HepG2 (cell line): ENCODE measurements around the gene HDAC10. TPM values are rescaled to one million over a fixed set of nuclear protein-coding genes. Genes with fewer than 3 reads are reported as not detected.
A peak's percentile ranks its signal among the peaks of the same experiment; 100 is the strongest.

Source experiments
- DNMT3B ChIP-seq: conservative IDR thresholded peaks from 2 replicates; pipeline ENCODE4 v1.6.1; 2016; ENCODE audit warnings: missing biosample characterization, control low read depth
- FOXC1 ChIP-seq: sonication (generic); formaldehyde crosslinking; IDR thresholded peaks from 2 replicates; pipeline ENCODE4 v1.8.0; 2022; ENCODE audit warnings: mild to moderate bottlenecking, missing genetic modification reagents, borderline replicate concordance
- MAFF ChIP-seq: IDR thresholded peaks from 2 replicates; pipeline ENCODE4 v1.6.1; 2011; ENCODE audit warnings: low read depth, low read length, improper control_type of control experiment
- MYC ChIP-seq: sonication (generic); formaldehyde crosslinking; IDR thresholded peaks from 2 replicates; pipeline ENCODE4 v1.9.0; 2021; ENCODE audit warnings: missing genetic modification reagents, borderline replicate concordance
- NBN ChIP-seq: fragments of 450-650 bp; conservative IDR thresholded peaks from 2 replicates; pipeline ENCODE4 v1.6.1; 2017
- RBFOX2 ChIP-seq: fragments of 200-400 bp; formaldehyde crosslinking; IDR thresholded peaks from 2 replicates; pipeline ENCODE4 v1.6.1; 2017; ENCODE audit warnings: low read depth, mild to moderate bottlenecking, low read length
- RFX5 ChIP-seq: IDR thresholded peaks from 2 replicates; pipeline ENCODE4 v1.6.1; 2011; ENCODE audit warnings: low read depth, low read length, improper control_type of control experiment
- SAFB2 ChIP-seq: sonication (generic); formaldehyde crosslinking; IDR thresholded peaks from 2 replicates; pipeline ENCODE4 v1.5.1; 2020; ENCODE audit warnings: missing genetic modification reagents, low read depth, mild to moderate bottlenecking, borderline replicate concordance
- SOX13 ChIP-seq, 3 experiments: fragments of 450-650 bp in 1 of 3; sonication (generic) in 1 of 3; formaldehyde crosslinking in 1 of 3; IDR thresholded peaks in 2 of 3; conservative IDR thresholded peaks in 1 of 3; 2 replicates each; pipeline versions ENCODE4 v1.5.0 to v1.6.1; 2016 to 2020; ENCODE audit warnings: antibody characterized with exemption in 1 of 3, mild to moderate bottlenecking in 1 of 3, missing compliant biosample characterization in 1 of 3, missing genetic modification reagents in 1 of 3, moderate library complexity in 1 of 3
- YY1 ChIP-seq: IDR thresholded peaks from 2 replicates; pipeline ENCODE4 v1.6.1; 2011; ENCODE audit warnings: low read length, low read depth, moderate library complexity, mild to moderate bottlenecking; ENCODE audit not compliant: insufficient read depth, insufficient replicate concordance
- ZNF10 ChIP-seq: sonication (generic); formaldehyde crosslinking; IDR thresholded peaks from 2 replicates; pipeline ENCODE4 v1.4.0; 2020; ENCODE audit warnings: mild to moderate bottlenecking, low read depth, missing genetic modification reagents, borderline replicate concordance
- ZNF12 ChIP-seq: sonication (generic); formaldehyde crosslinking; IDR thresholded peaks from 2 replicates; pipeline ENCODE4 v1.5.0; 2020; ENCODE audit warnings: missing genetic modification reagents
- ZNF17 ChIP-seq: sonication (generic); formaldehyde crosslinking; IDR thresholded peaks from 2 replicates; pipeline ENCODE4 v1.5.0; 2020; ENCODE audit warnings: mild to moderate bottlenecking, missing genetic modification reagents
- ZNF234 ChIP-seq: sonication (generic); formaldehyde crosslinking; conservative IDR thresholded peaks from 2 replicates; pipeline ENCODE4 v1.5.1; 2020; ENCODE audit warnings: mild to moderate bottlenecking, missing genetic modification reagents
- ZNF329 ChIP-seq: sonication (generic); formaldehyde crosslinking; IDR thresholded peaks from 2 replicates; pipeline ENCODE4 v1.9.0; 2021; ENCODE audit warnings: low read depth, mild to moderate bottlenecking, missing genetic modification reagents
- ZNF335 ChIP-seq: sonication (generic); formaldehyde crosslinking; IDR thresholded peaks from 2 replicates; pipeline ENCODE4 v1.4.0; 2020; ENCODE audit warnings: missing genetic modification reagents
- ZNF33B ChIP-seq: sonication (generic); formaldehyde crosslinking; IDR thresholded peaks from 2 replicates; pipeline ENCODE4 v1.5.1; 2020; ENCODE audit warnings: mild to moderate bottlenecking, missing genetic modification reagents
- ZNF484 ChIP-seq: sonication (generic); formaldehyde crosslinking; IDR thresholded peaks from 2 replicates; pipeline ENCODE4 v1.5.1; 2020; ENCODE audit warnings: mild to moderate bottlenecking, low read depth, missing genetic modification reagents, borderline replicate concordance
- ZNF670 ChIP-seq: sonication (generic); formaldehyde crosslinking; IDR thresholded peaks from 2 replicates; pipeline ENCODE4 v1.8.0; 2022; ENCODE audit warnings: mild to moderate bottlenecking, missing genetic modification reagents, borderline replicate concordance
- ZNF674 ChIP-seq: sonication (generic); formaldehyde crosslinking; IDR thresholded peaks from 2 replicates; pipeline ENCODE4 v1.5.0; 2020; ENCODE audit warnings: low read depth, mild to moderate bottlenecking, missing genetic modification reagents
- ZNF768 ChIP-seq: sonication (generic); formaldehyde crosslinking; IDR thresholded peaks from 2 replicates; pipeline ENCODE4 v1.4.0; 2020; ENCODE audit warnings: missing genetic modification reagents
- polyA plus RNA-seq, 8 experiments: library from polyadenylated mRNA; depleted of rRNA in 3 of 8; stranded (reverse) in 7 of 8; unstranded in 1 of 8; fragments of >200 nt; fragmentation: Illumina TruSeq in 4 of 8; extraction: Trizol in 4 of 8; gene quantifications; 2 replicates each; pipeline versions ENCODE4 v1.2.1 to v1.2.3, GENCODE V29; 2011 to 2016; ENCODE audit warnings: low read depth in 4 of 8, missing spikeins in 1 of 8, mixed read lengths in 1 of 8; ENCODE audit not compliant: insufficient read depth in 1 of 8
- total RNA-seq, 5 experiments: library from RNA; depleted of rRNA; stranded (reverse); fragments of >200 nt; fragmentation: Illumina TruSeq; extraction: Trizol; gene quantifications; 2 replicates each; pipeline ENCODE4 v1.2.3, GENCODE V29; 2016; ENCODE audit warnings: low read depth in 1 of 5
- TF ChIP-seq, protein P1 (sequence below): sonication (generic); formaldehyde crosslinking; IDR thresholded peaks from 2 replicates; pipeline ENCODE4 v1.4.0; 2020; ENCODE audit warnings: mild to moderate bottlenecking, low read depth, missing genetic modification reagents
- TF ChIP-seq, protein P2 (sequence below): sonication (generic); formaldehyde crosslinking; IDR thresholded peaks from 2 replicates; pipeline ENCODE4 v1.8.0; 2023; ENCODE audit warnings: mild to moderate bottlenecking, missing genetic modification reagents
- TF ChIP-seq, protein P3 (sequence below): sonication (generic); formaldehyde crosslinking; IDR thresholded peaks from 2 replicates; pipeline ENCODE4 v1.8.0; 2022; ENCODE audit warnings: low read depth, missing genetic modification reagents

The HDAC10 gene
- total and polyA plus RNA-seq, 2 of the 13 experiments (the other 11 are each of a cell fraction or from before 2014, with no cell fraction given): 13.9 to 14.9 TPM

DNA sequence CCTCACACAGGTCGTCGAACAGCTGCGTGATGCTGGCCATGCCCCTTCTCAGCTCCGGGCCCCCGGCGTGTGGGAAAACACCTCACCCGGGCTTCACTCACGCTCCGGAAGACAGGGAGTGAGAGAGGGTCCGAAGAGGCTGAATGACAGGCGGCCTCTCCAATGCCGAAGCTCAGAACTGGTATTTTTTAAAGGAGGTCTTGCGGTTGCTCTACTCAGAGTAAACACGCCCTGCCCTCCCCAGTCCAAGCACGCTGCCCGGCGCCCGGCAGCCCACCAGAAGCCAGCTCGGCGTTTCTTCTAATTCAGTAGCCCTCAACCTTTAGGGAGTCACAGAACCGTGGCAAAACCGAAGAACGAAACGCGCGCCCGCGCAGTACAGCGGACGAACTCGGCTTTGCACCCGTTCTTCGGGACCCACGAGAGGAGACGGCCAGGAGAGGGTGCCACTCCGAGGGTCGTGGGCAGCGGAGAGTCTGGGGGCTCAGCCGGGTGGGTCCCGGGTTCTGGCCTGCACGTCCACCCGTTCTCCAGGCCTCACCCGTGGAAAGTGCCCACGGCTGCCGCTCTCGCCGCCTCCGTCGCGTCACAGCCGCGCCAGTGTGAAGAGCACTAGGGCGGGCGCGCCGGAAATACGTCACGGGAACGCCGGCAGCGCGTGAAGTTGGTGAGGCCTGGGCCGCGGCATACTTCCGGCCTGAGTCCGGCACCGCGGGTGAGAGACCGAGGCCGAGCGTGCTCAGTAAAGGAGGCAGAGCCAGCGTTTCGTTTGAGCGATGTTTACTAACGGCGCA, 6.4 kb downstream of the HDAC10 start, which contains the start of gene TUBGCP6 (continued):
- TF ChIP-seq FOXC1 (CRISPR knock-in tag) (no peak), SAFB2 (CRISPR knock-in tag) (peak; percentile 72; the same call in 1 of the 2 replicates), ZNF33B (peak; percentile 78; the same call in 1 of the 2 replicates), ZNF234 (CRISPR knock-in tag) (no peak; the same call in 1 of the 2 replicates), MYC (CRISPR knock-in tag) (peak; percentile 81), ZNF484 (no peak), MAFF (no peak), RBFOX2 (peak; percentile 97), DNMT3B (no peak), ZNF17 (CRISPR knock-in tag) (no peak), YY1 (peak; percentile 60), SOX13 (IDR thresholded peaks at IDR 0.05) (no peak), SOX13 (CRISPR knock-in tag; conservative IDR thresholded peaks at IDR 0.05 in 1 of 2, IDR thresholded peaks at IDR 0.05 in 1 of 2) (peak in 1 of 2 experiments; percentile 56; a peak in 2 of 4 replicates), ZNF10 (CRISPR knock-in tag) (peak; percentile 88; the same call in 1 of the 2 replicates), NBN (no peak), ZNF329 (CRISPR knock-in tag) (peak; percentile 86; the same call in 1 of the 2 replicates), ZNF670 (CRISPR knock-in tag) (no peak; the same call in 1 of the 2 replicates), ZNF768 (CRISPR knock-in tag) (peak; percentile 32), ZNF674 (CRISPR knock-in tag) (no peak), ZNF335 (CRISPR knock-in tag) (peak; percentile 80; the same call in 1 of the 2 replicates), ZNF12 (0 out of 2 replicates have a peak, but pooled peaks have one; percentile 27), RFX5 (no peak)
- TF ChIP-seq, protein P1, sequence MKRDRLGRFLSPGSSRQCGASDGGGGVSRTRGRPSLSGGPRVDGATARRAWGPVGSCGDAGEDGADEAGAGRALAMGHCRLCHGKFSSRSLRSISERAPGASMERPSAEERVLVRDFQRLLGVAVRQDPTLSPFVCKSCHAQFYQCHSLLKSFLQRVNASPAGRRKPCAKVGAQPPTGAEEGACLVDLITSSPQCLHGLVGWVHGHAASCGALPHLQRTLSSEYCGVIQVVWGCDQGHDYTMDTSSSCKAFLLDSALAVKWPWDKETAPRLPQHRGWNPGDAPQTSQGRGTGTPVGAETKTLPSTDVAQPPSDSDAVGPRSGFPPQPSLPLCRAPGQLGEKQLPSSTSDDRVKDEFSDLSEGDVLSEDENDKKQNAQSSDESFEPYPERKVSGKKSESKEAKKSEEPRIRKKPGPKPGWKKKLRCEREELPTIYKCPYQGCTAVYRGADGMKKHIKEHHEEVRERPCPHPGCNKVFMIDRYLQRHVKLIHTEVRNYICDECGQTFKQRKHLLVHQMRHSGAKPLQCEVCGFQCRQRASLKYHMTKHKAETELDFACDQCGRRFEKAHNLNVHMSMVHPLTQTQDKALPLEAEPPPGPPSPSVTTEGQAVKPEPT: 0 out of 2 replicates have a peak, but pooled peaks have one; percentile 32
- TF ChIP-seq, protein P2, sequence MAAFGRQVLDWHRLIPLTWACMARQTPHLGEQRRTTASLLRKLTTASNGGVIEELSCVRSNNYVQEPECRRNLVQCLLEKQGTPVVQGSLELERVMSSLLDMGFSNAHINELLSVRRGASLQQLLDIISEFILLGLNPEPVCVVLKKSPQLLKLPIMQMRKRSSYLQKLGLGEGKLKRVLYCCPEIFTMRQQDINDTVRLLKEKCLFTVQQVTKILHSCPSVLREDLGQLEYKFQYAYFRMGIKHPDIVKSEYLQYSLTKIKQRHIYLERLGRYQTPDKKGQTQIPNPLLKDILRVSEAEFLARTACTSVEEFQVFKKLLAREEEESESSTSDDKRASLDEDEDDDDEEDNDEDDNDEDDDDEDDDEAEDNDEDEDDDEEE (CRISPR knock-in tag): no peak; the same call in none of the 2 replicates
- TF ChIP-seq, protein P3, sequence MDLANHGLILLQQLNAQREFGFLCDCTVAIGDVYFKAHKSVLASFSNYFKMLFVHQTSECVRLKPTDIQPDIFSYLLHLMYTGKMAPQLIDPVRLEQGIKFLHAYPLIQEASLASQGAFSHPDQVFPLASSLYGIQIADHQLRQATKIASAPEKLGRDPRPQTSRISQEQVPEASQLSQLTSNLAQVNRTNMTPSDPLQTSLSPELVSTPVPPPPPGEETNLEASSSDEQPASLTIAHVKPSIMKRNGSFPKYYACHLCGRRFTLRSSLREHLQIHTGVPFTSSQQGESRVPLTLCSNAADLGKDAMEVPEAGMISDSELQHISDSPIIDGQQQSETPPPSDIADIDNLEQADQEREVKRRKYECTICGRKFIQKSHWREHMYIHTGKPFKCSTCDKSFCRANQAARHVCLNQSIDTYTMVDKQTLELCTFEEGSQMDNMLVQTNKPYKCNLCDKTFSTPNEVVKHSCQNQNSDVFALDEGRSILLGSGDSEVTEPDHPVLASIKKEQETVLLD (CRISPR knock-in tag): peak; percentile 69
